ENCODE data around the gene LYRM4. TPM values are rescaled to one million over a fixed set of nuclear protein-coding genes. Genes with fewer than 3 reads are reported as not detected.

LYRM4 gene
- total RNA-seq, 1 experiment from 2014 or later = 16.5 TPM

DNA sequence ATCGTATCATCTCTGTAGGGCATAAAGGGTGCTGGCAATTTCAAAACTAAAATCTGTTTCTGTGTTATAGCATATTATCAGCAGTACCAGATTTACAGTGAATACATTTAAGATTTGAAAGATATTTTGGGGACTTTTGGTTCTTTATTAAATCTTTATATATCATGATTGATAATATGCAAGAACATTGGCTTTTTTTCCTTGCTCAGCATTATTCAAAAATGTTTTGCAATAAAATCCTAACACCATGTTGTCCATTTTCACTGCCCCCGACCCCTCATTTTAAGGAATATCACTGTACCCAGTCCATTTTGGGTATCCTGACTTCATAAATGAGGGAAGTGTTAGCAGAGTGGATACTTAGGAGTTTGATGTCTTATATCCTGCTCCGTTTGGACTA, 16.8 kb upstream of the LYRM4 start:
- CTCF ChIA-PET = no interaction called here
- TF ChIP-seq, protein P1, sequence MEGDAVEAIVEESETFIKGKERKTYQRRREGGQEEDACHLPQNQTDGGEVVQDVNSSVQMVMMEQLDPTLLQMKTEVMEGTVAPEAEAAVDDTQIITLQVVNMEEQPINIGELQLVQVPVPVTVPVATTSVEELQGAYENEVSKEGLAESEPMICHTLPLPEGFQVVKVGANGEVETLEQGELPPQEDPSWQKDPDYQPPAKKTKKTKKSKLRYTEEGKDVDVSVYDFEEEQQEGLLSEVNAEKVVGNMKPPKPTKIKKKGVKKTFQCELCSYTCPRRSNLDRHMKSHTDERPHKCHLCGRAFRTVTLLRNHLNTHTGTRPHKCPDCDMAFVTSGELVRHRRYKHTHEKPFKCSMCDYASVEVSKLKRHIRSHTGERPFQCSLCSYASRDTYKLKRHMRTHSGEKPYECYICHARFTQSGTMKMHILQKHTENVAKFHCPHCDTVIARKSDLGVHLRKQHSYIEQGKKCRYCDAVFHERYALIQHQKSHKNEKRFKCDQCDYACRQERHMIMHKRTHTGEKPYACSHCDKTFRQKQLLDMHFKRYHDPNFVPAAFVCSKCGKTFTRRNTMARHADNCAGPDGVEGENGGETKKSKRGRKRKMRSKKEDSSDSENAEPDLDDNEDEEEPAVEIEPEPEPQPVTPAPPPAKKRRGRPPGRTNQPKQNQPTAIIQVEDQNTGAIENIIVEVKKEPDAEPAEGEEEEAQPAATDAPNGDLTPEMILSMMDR (IDR thresholded peaks at IDR 0.05; ENCODE audit: unreplicated experiment) = no peak
- Mint-ChIP-seq H3K4me3 (ENCODE audit: low read depth, unreplicated experiment) (no peak overlapping the region), H3K27ac (ENCODE audit: unreplicated experiment) (no peak overlapping the region), H3K36me3 (ENCODE audit: insufficient read depth, unreplicated experiment) (no peaks in the 10 kb centered on the region), H3K27me3 (ENCODE audit: unreplicated experiment) (no peaks in the 10 kb centered on the region), H3K4me1 (ENCODE audit: low read depth, unreplicated experiment) (no peaks in the 10 kb centered on the region), H3K9me3 (ENCODE audit: low read depth, unreplicated experiment) (no peaks in the 10 kb centered on the region)
- BruUV-seq (replicated peaks) = no TSS peak
- no peak for DNase-seq
- intact Hi-C loops (cut with micrococcal nuclease; ENCODE audit: unreplicated experiment) = no loop called here

DNA sequence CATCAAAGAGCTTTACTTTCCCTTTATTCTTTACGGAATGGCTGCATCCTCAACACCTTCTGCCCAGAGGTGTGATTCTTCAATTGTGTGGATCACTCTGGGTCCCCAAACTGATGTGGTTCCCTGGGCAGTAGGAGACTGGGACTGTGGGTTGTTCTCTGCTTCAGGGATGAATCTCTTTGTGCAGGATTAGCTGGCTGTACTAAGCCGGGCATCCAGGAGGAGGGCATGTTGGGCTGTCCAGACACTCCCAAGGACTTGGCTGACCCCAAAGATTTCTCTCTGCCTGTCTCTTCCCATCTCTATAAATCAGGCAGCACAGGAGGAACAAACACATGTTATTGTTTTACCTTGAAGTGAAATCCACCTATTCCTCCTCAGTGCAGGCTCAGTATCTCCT, 15.8 kb upstream of the LYRM4 start:
- H3K27me3 Mint-ChIP-seq (ENCODE audit: unreplicated experiment) = no peaks in the 10 kb centered on the region
- no peaks in the 10 kb centered on the region for H3K36me3 Mint-ChIP-seq (ENCODE audit: insufficient read depth, unreplicated experiment)
- H3K27ac Mint-ChIP-seq (ENCODE audit: unreplicated experiment) = no peak overlapping the region
- TF ChIP-seq, protein P1 (IDR thresholded peaks at IDR 0.05; ENCODE audit: unreplicated experiment) = no peak
- no peak for DNase-seq
- H3K4me3 Mint-ChIP-seq (ENCODE audit: low read depth, unreplicated experiment) = no peak overlapping the region
- H3K4me1 Mint-ChIP-seq (ENCODE audit: low read depth, unreplicated experiment) = no peaks in the 10 kb centered on the region
- no peaks in the 10 kb centered on the region for H3K9me3 Mint-ChIP-seq (ENCODE audit: low read depth, unreplicated experiment)
- intact Hi-C loops (cut with micrococcal nuclease; ENCODE audit: unreplicated experiment) = no loop called here
- CTCF ChIA-PET = no interaction called here
- BruUV-seq (replicated peaks) = no TSS peak

DNA sequence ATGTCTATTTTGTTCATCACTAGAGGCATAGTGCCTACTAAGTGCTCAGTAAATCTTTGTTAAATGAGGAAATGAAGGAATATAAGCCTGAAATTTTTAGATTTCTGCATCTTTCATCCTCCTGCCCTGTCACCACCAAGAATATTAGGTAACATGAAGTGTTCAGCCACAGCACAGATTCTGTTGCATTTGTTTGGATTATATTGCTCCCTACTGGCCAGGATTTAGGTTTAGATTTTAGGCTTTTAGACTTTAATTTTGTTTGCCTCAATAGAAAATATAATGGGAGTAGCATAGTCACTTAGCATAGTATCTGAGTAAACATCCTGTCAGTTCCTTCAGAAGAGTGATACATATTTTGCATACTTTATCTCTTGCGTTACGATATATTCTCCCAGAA, 14.7 kb upstream of the LYRM4 start:
- BruUV-seq (replicated peaks) = no TSS peak
- no peaks in the 10 kb centered on the region for H3K9me3 Mint-ChIP-seq (ENCODE audit: low read depth, unreplicated experiment)
- TF ChIP-seq, protein P1 (IDR thresholded peaks at IDR 0.05; ENCODE audit: unreplicated experiment) = no peak

DNA sequence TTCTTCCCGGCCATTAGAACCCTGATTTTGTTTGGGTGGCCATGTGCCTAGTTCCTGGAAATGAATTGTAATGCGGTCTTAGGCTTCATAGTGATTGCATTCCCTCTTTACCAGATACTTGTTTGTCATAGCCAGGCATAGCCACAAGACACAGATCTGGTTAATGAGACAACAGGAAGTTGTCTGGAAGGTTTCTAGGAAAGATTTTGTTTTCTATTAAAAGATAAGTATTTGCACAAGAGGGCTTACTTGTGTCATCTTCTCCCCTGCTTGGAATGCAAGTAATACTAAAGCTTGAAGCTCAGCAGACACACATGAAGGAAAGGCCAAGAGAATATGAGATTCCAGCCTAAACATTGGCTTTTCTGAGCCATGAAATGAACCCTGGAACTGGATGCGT, 13.5 kb upstream of the LYRM4 start:
- Mint-ChIP-seq H3K4me1 (ENCODE audit: low read depth, unreplicated experiment) (no peaks in the 10 kb centered on the region), H3K4me3 (ENCODE audit: low read depth, unreplicated experiment) (no peak overlapping the region), H3K27ac (ENCODE audit: unreplicated experiment) (no peak overlapping the region), H3K27me3 (ENCODE audit: unreplicated experiment) (no peaks in the 10 kb centered on the region), H3K9me3 (ENCODE audit: low read depth, unreplicated experiment) (no peaks in the 10 kb centered on the region), H3K36me3 (ENCODE audit: insufficient read depth, unreplicated experiment) (no peaks in the 10 kb centered on the region)
- TF ChIP-seq, protein P1 (IDR thresholded peaks at IDR 0.05; ENCODE audit: unreplicated experiment) = no peak
- CTCF ChIA-PET = no interaction called here
- intact Hi-C loops (cut with micrococcal nuclease; ENCODE audit: unreplicated experiment) = no loop called here
- no TSS peak for BruUV-seq (replicated peaks)
- no peak for DNase-seq

More for the DNA sequence above, 14.7 kb upstream of the LYRM4 start:
- no peaks in the 10 kb centered on the region for H3K4me1 Mint-ChIP-seq (ENCODE audit: low read depth, unreplicated experiment)
- intact Hi-C loops (cut with micrococcal nuclease; ENCODE audit: unreplicated experiment) = no loop called here
- no peak overlapping the region for H3K4me3 Mint-ChIP-seq (ENCODE audit: low read depth, unreplicated experiment)
- H3K36me3 Mint-ChIP-seq (ENCODE audit: insufficient read depth, unreplicated experiment) = no peaks in the 10 kb centered on the region
- DNase-seq = no peak
- no peak overlapping the region for H3K27ac Mint-ChIP-seq (ENCODE audit: unreplicated experiment)
- H3K27me3 Mint-ChIP-seq (ENCODE audit: unreplicated experiment) = no peaks in the 10 kb centered on the region
- CTCF ChIA-PET = no interaction called here

GRCh38 chr6:5271926-5272325, 11.2 kb upstream of the LYRM4 start:
- no peaks in the 10 kb centered on the region for H3K27me3 Mint-ChIP-seq (ENCODE audit: unreplicated experiment)
- no peaks in the 10 kb centered on the region for H3K9me3 Mint-ChIP-seq (ENCODE audit: low read depth, unreplicated experiment)
- no TSS peak for BruUV-seq (replicated peaks)
- TF ChIP-seq, protein P1 (IDR thresholded peaks at IDR 0.05; ENCODE audit: unreplicated experiment) = no peak
- CTCF ChIA-PET = no interaction called here
- intact Hi-C loops (cut with micrococcal nuclease; ENCODE audit: unreplicated experiment) = no loop called here
- H3K27ac Mint-ChIP-seq (ENCODE audit: unreplicated experiment) = no peak overlapping the region
- no peak overlapping the region for H3K4me3 Mint-ChIP-seq (ENCODE audit: low read depth, unreplicated experiment)
- DNase-seq = no peak
- H3K36me3 Mint-ChIP-seq (ENCODE audit: insufficient read depth, unreplicated experiment) = no peaks in the 10 kb centered on the region
- no peaks in the 10 kb centered on the region for H3K4me1 Mint-ChIP-seq (ENCODE audit: low read depth, unreplicated experiment)

Data from Calu3 (cell line).